HepG2 (cell line): ENCODE data around the gene CNOT8. TPM values are rescaled to one million over a fixed set of nuclear protein-coding genes. Genes with fewer than 3 reads are reported as not detected.
A peak's percentile ranks its signal among the peaks of the same experiment; 100 is the strongest.

Experiments used
- ATAC-seq: fragments of 200-7000 bp; cut with Tn5 transposase; 3 replicates; pipeline ENCODE4 v1.9.1; 2020; ENCODE audit warnings: mild to moderate bottlenecking, moderate library complexity
- BruUV-seq: library from RNA; stranded (reverse); fragments of 400-500 nt; replicated peaks from 2 replicates; lab custom pipeline; 2021; lab: Mats Ljungman, UMichigan
- CTCF ChIA-PET: fragments of 300-600 bp; formaldehyde crosslinking; extraction: SDS; loops from one replicate; lab custom pipeline; 2021; ENCODE audit warnings: low total read pairs, inconsistent platforms, low intra/inter-chr PET ratio; lab: Yijun Ruan, JAX
- POLR2A ChIA-PET: fragments of 350-600 bp; sonication (Branson Sonifier 250); formaldehyde crosslinking; loops from one replicate; lab custom pipeline; 2020; ENCODE audit warnings: antibody characterized with exemption, inconsistent platforms; lab: Yijun Ruan, JAX
- DNase-seq: peaks from one replicate; pipeline ENCODE4 v3.0.0-alpha.2; 2015; ENCODE audit warnings: low spot score
- FAIRE-seq: peaks from 3 replicates; lab custom pipeline; 2011; peaks lifted over from hg19 to GRCh38; lab: Jason Lieb, UNC
- H2AFZ ChIP-seq: one replicate; pipeline ENCODE4 v1.6.1; 2011; ENCODE audit warnings: low read length, inconsistent platforms
- H3K27ac ChIP-seq: fragments of 300-600 bp; 3 replicates; pipeline ENCODE4 v1.8.0; 2011; ENCODE audit warnings: mixed run types, mild to moderate bottlenecking, mixed read lengths, low read length, inconsistent platforms; ENCODE audit not compliant: insufficient read depth; ENCODE audit errors: extremely low read length
- H3K27me3 ChIP-seq, 2 experiments: fragments of 200-600 bp in 1 of 2; 2 replicates in 1 of 2; 3 replicates in 1 of 2; pipeline versions ENCODE4 v1.6.0 to v1.8.0; 2011; ENCODE audit warnings: low read length in 2 of 2, mild to moderate bottlenecking in 2 of 2, moderate library complexity in 2 of 2, inconsistent platforms in 1 of 2; ENCODE audit not compliant: insufficient read depth in 2 of 2, control insufficient read depth in 1 of 2
- H3K36me3 ChIP-seq, 2 experiments: fragments of 200-600 bp in 1 of 2; replicated peaks in 1 of 2; 2 replicates in 1 of 2; 3 replicates in 1 of 2; pipeline versions ENCODE4 v1.5.1 to v1.8.0; 2011; ENCODE audit warnings: low read length in 2 of 2, inconsistent platforms in 1 of 2; ENCODE audit not compliant: insufficient read depth in 2 of 2, control insufficient read depth in 1 of 2
- H3K4me1 ChIP-seq: 2 replicates; pipeline ENCODE4 v1.5.1; 2012; ENCODE audit warnings: low read length, inconsistent platforms; ENCODE audit not compliant: insufficient read depth
- H3K4me2 ChIP-seq: 2 replicates; pipeline ENCODE4 v1.6.0; 2011; ENCODE audit warnings: low read depth, low read length, inconsistent platforms
- H3K4me3 ChIP-seq, 3 experiments: fragments of 200-600 bp in 1 of 3; sonication (generic), shearing (Covaris generic) in 1 of 3; replicated peaks in 1 of 3; 2 replicates each; pipeline ENCODE4 v1.5.1; 2011 to 2016; ENCODE audit warnings: low read length in 3 of 3, inconsistent platforms in 2 of 3, low read depth in 2 of 3, mild to moderate bottlenecking in 2 of 3, control low read depth in 1 of 3, mixed read lengths in 1 of 3; ENCODE audit not compliant: insufficient read depth in 1 of 3
- H3K79me2 ChIP-seq: one replicate; pipeline ENCODE4 v1.6.1; 2011; ENCODE audit warnings: low read length, inconsistent platforms; ENCODE audit not compliant: insufficient read depth
- H3K9ac ChIP-seq: 2 replicates; pipeline ENCODE4 v1.6.0; 2011; ENCODE audit warnings: mild to moderate bottlenecking, low read depth, low read length, inconsistent platforms; ENCODE audit not compliant: insufficient read depth
- H3K9me3 ChIP-seq: 2 replicates; pipeline ENCODE4 v1.5.1; 2012; ENCODE audit warnings: mild to moderate bottlenecking, low read length
- H4K20me1 ChIP-seq: 2 replicates; pipeline ENCODE4 v1.6.0; 2011; ENCODE audit warnings: inconsistent platforms, mild to moderate bottlenecking, low read length, moderate library complexity; ENCODE audit not compliant: insufficient read depth
- AGO2 ChIP-seq: fragments of 200-400 bp; formaldehyde crosslinking; optimal IDR thresholded peaks from 2 replicates; pipeline ENCODE3; 2017; ENCODE audit warnings: mild to moderate bottlenecking, low read depth, low read length, moderate library complexity
- CAMTA2 ChIP-seq: sonication (generic); formaldehyde crosslinking; IDR thresholded peaks from 2 replicates; pipeline ENCODE4 v1.4.0; 2020; ENCODE audit warnings: mild to moderate bottlenecking, missing genetic modification reagents, borderline replicate concordance
- CENPX ChIP-seq: sonication (generic); formaldehyde crosslinking; IDR thresholded peaks from 2 replicates; pipeline ENCODE4 v1.9.0; 2021; ENCODE audit warnings: mild to moderate bottlenecking, missing genetic modification reagents, moderate library complexity
- DPF2 ChIP-seq: sonication (generic); formaldehyde crosslinking; IDR thresholded peaks from 2 replicates; pipeline ENCODE4 v1.4.0; 2020; ENCODE audit warnings: mild to moderate bottlenecking, low read depth, missing genetic modification reagents, borderline replicate concordance
- ETV5 ChIP-seq: IDR thresholded peaks from 2 replicates; pipeline ENCODE4 v1.6.1; 2018; ENCODE audit warnings: missing biosample characterization, missing genetic modification reagents, inconsistent platforms, borderline replicate concordance
- HDAC1 ChIP-seq: sonication (generic); formaldehyde crosslinking; IDR thresholded peaks from 2 replicates; pipeline ENCODE4 v1.5.1; 2020; ENCODE audit warnings: mild to moderate bottlenecking, missing genetic modification reagents
- KDM3A ChIP-seq: IDR thresholded peaks from 2 replicates; pipeline ENCODE4 v1.6.1; 2018; ENCODE audit warnings: low read depth, missing compliant biosample characterization
- NFRKB ChIP-seq: fragments of 450-650 bp; IDR thresholded peaks from 2 replicates; pipeline ENCODE4 v1.6.1; 2017
- RCOR2 ChIP-seq: IDR thresholded peaks from 2 replicates; pipeline ENCODE4 v1.6.1; 2016; ENCODE audit warnings: missing biosample characterization, missing genetic modification reagents
- TBP ChIP-seq: sonication (generic); formaldehyde crosslinking; IDR thresholded peaks from 2 replicates; pipeline ENCODE4 v1.5.0; 2020; ENCODE audit warnings: missing genetic modification reagents
- TOE1 ChIP-seq: sonication (generic); formaldehyde crosslinking; IDR thresholded peaks from 2 replicates; pipeline ENCODE4 v1.4.0; 2020; ENCODE audit warnings: mild to moderate bottlenecking, missing genetic modification reagents
- ZBTB38 ChIP-seq: sonication (generic); formaldehyde crosslinking; IDR thresholded peaks from 2 replicates; pipeline ENCODE4 v1.5.1; 2020; ENCODE audit warnings: mild to moderate bottlenecking, missing genetic modification reagents
- ZFX ChIP-seq: sonication (generic); formaldehyde crosslinking; IDR thresholded peaks from 2 replicates; pipeline ENCODE4 v1.4.0; 2020; ENCODE audit warnings: mild to moderate bottlenecking, low read depth, missing genetic modification reagents, moderate library complexity
- ZNF20 ChIP-seq: sonication (generic); formaldehyde crosslinking; IDR thresholded peaks from 2 replicates; pipeline ENCODE4 v1.4.0; 2020; ENCODE audit warnings: mild to moderate bottlenecking, moderate library complexity, missing genetic modification reagents
- ZNF430 ChIP-seq: sonication (generic); formaldehyde crosslinking; IDR thresholded peaks from 2 replicates; pipeline ENCODE4 v1.9.0; 2021; ENCODE audit warnings: mild to moderate bottlenecking, missing genetic modification reagents
- ZNF432 ChIP-seq: sonication (generic); formaldehyde crosslinking; IDR thresholded peaks from 2 replicates; pipeline ENCODE4 v1.5.0; 2020; ENCODE audit warnings: missing genetic modification reagents, mild to moderate bottlenecking, borderline replicate concordance
- ZNF543 ChIP-seq: sonication (generic); formaldehyde crosslinking; IDR thresholded peaks from 2 replicates; pipeline ENCODE4 v1.4.0; 2020; ENCODE audit warnings: mild to moderate bottlenecking, missing genetic modification reagents
- WGBS: methylation state at CpG from one replicate; pipeline ENCODE4 v1.1.6; 2017; ENCODE audit warnings: low lambda C conversion rate; 5-methylcytosine and 5-hydroxymethylcytosine counted together
- in situ Hi-C: cut with HindIII; loops from 2 replicates; pipeline ENCODE4 v1.10.0; 2017; ENCODE audit warnings: low pct_unique_long_range_greater_than_20kb; ENCODE audit not compliant: extremely low pct_ligation_motif_present
- intact Hi-C: fragments of 100-400 bp; cut with micrococcal nuclease; formaldehyde crosslinking; loops from one replicate; pipeline ENCODE4 v1.10.0; 2022; ENCODE audit not compliant: unreplicated experiment
- polyA plus RNA-seq, 8 experiments: library from polyadenylated mRNA; depleted of rRNA in 3 of 8; stranded (reverse) in 7 of 8; unstranded in 1 of 8; fragments of >200 nt; fragmentation: Illumina TruSeq in 4 of 8; extraction: Trizol in 4 of 8; gene quantifications; 2 replicates each; pipeline versions ENCODE4 v1.2.1 to v1.2.3, GENCODE V29; 2011 to 2016; ENCODE audit warnings: low read depth in 4 of 8, missing spikeins in 1 of 8, mixed read lengths in 1 of 8; ENCODE audit not compliant: insufficient read depth in 1 of 8
- total RNA-seq, 5 experiments: library from RNA; depleted of rRNA; stranded (reverse); fragments of >200 nt; fragmentation: Illumina TruSeq; extraction: Trizol; gene quantifications; 2 replicates each; pipeline ENCODE4 v1.2.3, GENCODE V29; 2016; ENCODE audit warnings: low read depth in 1 of 5
- TF ChIP-seq, protein P1 (sequence below): sonication (generic); formaldehyde crosslinking; IDR thresholded peaks from 2 replicates; pipeline ENCODE4 v1.4.0; 2020; ENCODE audit warnings: missing genetic modification reagents, mild to moderate bottlenecking, borderline replicate concordance

The CNOT8 gene
- total and polyA plus RNA-seq, 2 of the 13 experiments (the other 11 are each of a cell fraction or from before 2014, with no cell fraction given), result 37.1 to 74.9 TPM

DNA sequence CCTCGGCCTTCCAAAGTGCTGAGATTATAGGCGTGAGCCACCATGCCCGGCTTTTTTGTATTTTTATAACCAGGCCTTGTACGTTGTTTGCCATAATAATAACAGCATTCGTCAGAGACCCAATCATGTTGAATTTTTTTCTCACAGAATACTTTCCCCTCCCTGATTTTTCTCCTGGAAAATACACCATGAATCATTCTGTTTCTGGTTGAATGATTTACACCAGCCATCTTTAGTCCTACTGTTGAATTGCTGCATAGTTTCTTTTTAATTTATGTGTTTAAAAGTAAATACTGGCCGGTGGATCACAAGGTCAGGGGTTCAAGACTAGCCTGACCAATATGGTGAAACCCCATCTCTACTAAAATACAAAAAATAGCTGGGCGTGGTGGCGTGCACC, 3.5 kb downstream of the CNOT8 start:
- no peak for DNase-seq
- no peak overlapping the region; a peak in 1 of 6 replicates for H3K4me3 ChIP-seq
- peak overlapping the region; percentile 95 for H3K4me2 ChIP-seq
- H3K9me3 ChIP-seq, result no peaks in the 10 kb centered on the region
- CTCF ChIA-PET, result no interaction called here
- peaks cover 5 to 34% of the 10 kb centered on the region in 2 experiments; a peak in 4 of 5 replicates for H3K36me3 ChIP-seq
- H3K9ac ChIP-seq, result no peak overlapping the region
- no peak overlapping the region for H2AFZ ChIP-seq
- intact Hi-C loops, result no loop called here
- BruUV-seq, result no TSS peak
- no peak overlapping the region for H3K27ac ChIP-seq
- peaks cover 0 to 4% of the 10 kb centered on the region in 2 experiments; a peak in 1 of 5 replicates for H3K27me3 ChIP-seq
- TF ChIP-seq ZNF543 (no peak), ZBTB38 (0 out of 2 replicates have a peak, but pooled peaks have one; percentile 9), NFRKB (no peak)
- in situ Hi-C loops, result no loop called here
- ATAC-seq, result no peak
- peaks cover 72% of the 10 kb centered on the region for H3K79me2 ChIP-seq
- FAIRE-seq, result no peak
- POLR2A ChIA-PET, result no interaction called here
- peaks cover 53% of the 10 kb centered on the region for H3K4me1 ChIP-seq
- H4K20me1 ChIP-seq, result peaks cover 30% of the 10 kb centered on the region
- 86% methylated on average over 8 of the region's 8 CpGs for WGBS

DNA sequence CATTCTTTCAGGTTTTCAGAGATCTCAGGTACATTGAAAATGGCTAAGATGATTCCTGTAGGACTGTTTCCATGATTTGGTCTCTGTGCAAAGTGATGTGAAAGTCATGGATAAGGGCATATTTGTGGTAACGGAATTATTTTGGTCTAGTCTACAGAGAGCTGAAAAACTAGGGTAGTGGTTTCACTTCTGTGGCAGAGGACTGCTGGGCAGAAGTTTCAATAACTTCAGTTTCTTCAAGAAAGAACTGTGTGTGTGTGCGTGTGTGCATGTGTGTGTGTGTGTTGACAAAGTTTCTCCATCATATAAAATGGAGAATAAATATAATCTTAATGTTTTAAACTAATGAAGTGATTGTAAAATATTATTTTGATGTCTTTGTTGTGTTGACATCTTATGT, 4.3 kb downstream of the CNOT8 start:
- ChIA-PET CTCF (no interaction called here), POLR2A (no interaction called here)
- H3K9ac ChIP-seq, result no peak overlapping the region
- peaks cover 0 to 4% of the 10 kb centered on the region in 2 experiments; a peak in 1 of 5 replicates for H3K27me3 ChIP-seq
- H3K4me2 ChIP-seq, result peak overlapping the region; percentile 95
- WGBS, result 98% methylated on average over 2 of the region's 2 CpGs
- no peaks in the 10 kb centered on the region for H3K9me3 ChIP-seq
- ATAC-seq, result no peak
- TF ChIP-seq CAMTA2 (no peak), TBP (CRISPR knock-in tag) (no peak), ZNF432 (CRISPR knock-in tag) (no peak), ZFX (CRISPR knock-in tag) (no peak), DPF2 (CRISPR knock-in tag) (no peak), KDM3A (CRISPR knock-in tag) (no peak), AGO2 (no peak), ZNF20 (CRISPR knock-in tag) (no peak), RCOR2 (CRISPR knock-in tag) (no peak), ZNF430 (no peak), CENPX (CRISPR knock-in tag) (no peak), HDAC1 (CRISPR knock-in tag) (no peak), TOE1 (no peak), ETV5 (no peak)
- TF ChIP-seq, protein P1, sequence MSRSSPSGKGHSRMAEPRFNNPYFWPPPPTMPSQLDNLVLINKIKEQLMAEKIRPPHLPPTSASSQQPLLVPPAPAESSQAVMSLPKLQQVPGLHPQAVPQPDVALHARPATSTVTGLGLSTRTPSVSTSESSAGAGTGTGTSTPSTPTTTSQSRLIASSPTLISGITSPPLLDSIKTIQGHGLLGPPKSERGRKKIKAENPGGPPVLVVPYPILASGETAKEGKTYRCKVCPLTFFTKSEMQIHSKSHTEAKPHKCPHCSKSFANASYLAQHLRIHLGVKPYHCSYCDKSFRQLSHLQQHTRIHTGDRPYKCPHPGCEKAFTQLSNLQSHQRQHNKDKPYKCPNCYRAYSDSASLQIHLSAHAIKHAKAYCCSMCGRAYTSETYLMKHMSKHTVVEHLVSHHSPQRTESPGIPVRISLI, result no peak
- FAIRE-seq, result no peak
- DNase-seq, result no peak
- H3K36me3 ChIP-seq, result peaks cover 5 to 34% of the 10 kb centered on the region in 2 experiments; a peak in 4 of 5 replicates
- intact Hi-C loops, result no loop called here
- no peak overlapping the region for H3K4me3 ChIP-seq
- BruUV-seq, result no TSS peak
- H2AFZ ChIP-seq, result no peak overlapping the region
- H3K79me2 ChIP-seq, result peaks cover 72% of the 10 kb centered on the region
- in situ Hi-C loops, result no loop called here
- peaks cover 53% of the 10 kb centered on the region for H3K4me1 ChIP-seq
- H3K27ac ChIP-seq, result no peak overlapping the region
- peaks cover 30% of the 10 kb centered on the region for H4K20me1 ChIP-seq
